HG03175 (cell line): ENCODE measurements around the gene TET3.

Source experiments
- ATAC-seq: cut with Tn5 transposase; IDR thresholded peaks from one replicate; pipeline ENCODE4 v1.9.1; 2021; ENCODE audit warnings: mild to moderate bottlenecking, moderate library complexity; ENCODE audit not compliant: unreplicated experiment

TET3 gene

GRCh38 chr2:74027496-74027895, 42.8 kb downstream of the TET3 start:
- no peak for ATAC-seq

- no peak for ATAC-seq
These were observed 43.6 kb downstream of the TET3 start for GRCh38 chr2:74028290-74028689.

GRCh38 chr2:74028741-74029140, 44.0 kb downstream of the TET3 start:
- ATAC-seq: no peak

GRCh38 chr2:74029714-74030397, 45.1 kb downstream of the TET3 start:
- ATAC-seq: no peak

- ATAC-seq: no peak
These were observed 46.5 kb downstream of the TET3 start for GRCh38 chr2:74031221-74031620.

GRCh38 chr2:74031959-74032287, 47.2 kb downstream of the TET3 start:
- no peak for ATAC-seq

GRCh38 chr2:74033375-74033774, 48.7 kb downstream of the TET3 start:
- ATAC-seq: no peak
